GM23248 (cell line): ENCODE results near the gene PMPCA. TPM values are rescaled to one million over a fixed set of nuclear protein-coding genes. Genes with fewer than 3 reads are reported as not detected.

Experiments
- DNase-seq: peaks from one replicate; pipeline ENCODE4 v3.0.0-alpha.2; 2015
- H2AFZ ChIP-seq: fragments of 200-600 bp; sonication (generic); 2 replicates; pipeline ENCODE4 v1.6.1; 2016; ENCODE audit warnings: antibody characterized with exemption
- H3F3A ChIP-seq: fragments of 200-600 bp; sonication (generic); 2 replicates; pipeline ENCODE4 v1.6.1; 2016; ENCODE audit warnings: mild to moderate bottlenecking, antibody characterized with exemption, mixed run types; ENCODE audit not compliant: insufficient read depth
- H3K27ac ChIP-seq: fragments of 200-600 bp; sonication (generic); 2 replicates; pipeline ENCODE4 v1.5.1; 2016; ENCODE audit warnings: mild to moderate bottlenecking
- H3K27me3 ChIP-seq: fragments of 200-600 bp; sonication (generic); replicated peaks from 2 replicates; pipeline ENCODE4 v1.6.1; 2016; ENCODE audit warnings: mild to moderate bottlenecking; ENCODE audit not compliant: insufficient read depth
- H3K36me3 ChIP-seq: fragments of 200-600 bp; sonication (generic); 2 replicates; pipeline ENCODE4 v1.6.1; 2016; ENCODE audit warnings: low read depth, mild to moderate bottlenecking
- H3K4me1 ChIP-seq: fragments of 200-600 bp; sonication (generic); 2 replicates; pipeline ENCODE4 v1.6.1; 2016; ENCODE audit warnings: mild to moderate bottlenecking; ENCODE audit not compliant: insufficient read depth
- H3K4me2 ChIP-seq: fragments of 200-600 bp; sonication (generic); one replicate; pipeline ENCODE4 v1.6.1; 2016; ENCODE audit warnings: mild to moderate bottlenecking; ENCODE audit not compliant: unreplicated experiment
- H3K4me3 ChIP-seq: fragments of 200-600 bp; sonication (generic); 2 replicates; pipeline ENCODE4 v1.5.1; 2016; ENCODE audit warnings: mild to moderate bottlenecking
- H3K79me2 ChIP-seq: fragments of 200-600 bp; sonication (generic); 2 replicates; pipeline ENCODE4 v1.6.1; 2016; ENCODE audit warnings: mild to moderate bottlenecking; ENCODE audit not compliant: insufficient read depth
- H3K9ac ChIP-seq: fragments of 200-600 bp; sonication (generic); 2 replicates; pipeline ENCODE4 v1.6.1; 2016; ENCODE audit warnings: mild to moderate bottlenecking
- H3K9me2 ChIP-seq: fragments of 200-600 bp; sonication (generic); 2 replicates; pipeline ENCODE4 v1.6.1; 2016; ENCODE audit warnings: mixed run types, mild to moderate bottlenecking, moderate library complexity; ENCODE audit not compliant: insufficient read depth
- H3K9me3 ChIP-seq: fragments of 200-600 bp; sonication (generic); one replicate; pipeline ENCODE4 v1.6.1; 2017; ENCODE audit warnings: low read depth
- H4K20me1 ChIP-seq: fragments of 200-600 bp; sonication (generic); 2 replicates; pipeline ENCODE4 v1.6.0; 2016; ENCODE audit not compliant: insufficient read depth
- EZH2 ChIP-seq: fragments of 200-600 bp; sonication (generic); IDR thresholded peaks from 2 replicates; pipeline ENCODE4 v1.6.1; 2018; ENCODE audit warnings: antibody characterized with exemption, mild to moderate bottlenecking; ENCODE audit not compliant: insufficient read depth, poor library complexity, severe bottlenecking
- EZH2phosphoT487 ChIP-seq: fragments of 200-600 bp; sonication (generic); IDR thresholded peaks from 2 replicates; pipeline ENCODE4 v1.6.1; 2018; ENCODE audit warnings: antibody characterized with exemption, moderate library complexity, mild to moderate bottlenecking, low read depth; ENCODE audit not compliant: insufficient read depth
- WGBS, 2 experiments: methylation state at CpG; one replicate each; pipeline ENCODE4 v1.1.6; 2015 to 2017; ENCODE audit warnings: low lambda C conversion rate in 2 of 2, low coverage in 1 of 2; ENCODE audit errors: missing lambda C conversion rate in 2 of 2; 5-methylcytosine and 5-hydroxymethylcytosine counted together
- in situ Hi-C: fragments of 300-500 bp; cut with MboI; formaldehyde crosslinking; loops from 2 replicates; pipeline ENCODE4 v1.15.0; 2020
- polyA plus RNA-seq: library from polyadenylated mRNA; unstranded; fragments of >200 nt; fragmentation: Nextera tagmentation; extraction: Ambion mirVana; gene quantifications from 2 replicates; pipeline ENCODE4 v1.2.1, GENCODE V29; 2016
- total RNA-seq: library from RNA; depleted of rRNA; stranded (reverse); fragments of >200 nt; shearing (Covaris generic); gene quantifications from 2 replicates; pipeline ENCODE4 v1.2.3, GENCODE V29; 2014; rRNA removed

PMPCA gene
- total RNA-seq (58.7 and 102 TPM in 2 replicates), polyA plus RNA-seq (77.4 and 81.9 TPM in 2 replicates)

GRCh38 chr9:136410500-136411287 lies at the start of gene PMPCA, which contains the start of gene ENTR1:
PMPCA (plus strand) TSS chr9:136410658; CDS start chr9:136410669, 11 bp downstream.
ENTR1 (minus strand) TSS chr9:136410614; CDS start chr9:136410397, 217 bp downstream.
- peaks cover 33% of the 10 kb centered on the region; the same call in 1 of the 2 replicates for H3K36me3 ChIP-seq
- peak within 1 kb of the TSS; percentile 100 for H3K9ac ChIP-seq
- H3K4me2 ChIP-seq: peak within 1 kb of the TSS; percentile 99
- no peaks in the 10 kb centered on the region for H3K9me2 ChIP-seq
- H3K27ac ChIP-seq: peak within 1 kb of the TSS; percentile 89
- H3F3A ChIP-seq: no peaks in the 10 kb centered on the region
- peak; percentile 95 for DNase-seq
- H3K27me3 ChIP-seq: no peaks in the 10 kb centered on the region
- 0 out of 2 replicates have a peak, but pooled peaks cover 3% of the 10 kb centered on the region for H4K20me1 ChIP-seq
- peaks cover 19% of the 10 kb centered on the region for H3K4me1 ChIP-seq
- no peaks in the 10 kb centered on the region for H3K9me3 ChIP-seq
- in situ Hi-C loops: no loop called here
- peak within 1 kb of the TSS; percentile 94 for H3K4me3 ChIP-seq
- H3K79me2 ChIP-seq: peaks cover 70% of the 10 kb centered on the region
- 1% methylated on average over 55 to 63 of the region's 83 CpGs for WGBS, 2 experiments
- peak within 1 kb of the TSS; percentile 66 for H2AFZ ChIP-seq
- TF ChIP-seq EZH2phosphoT487: no peak
- TF ChIP-seq EZH2: no peak

- H4K20me1 ChIP-seq: no peaks in the 10 kb centered on the region
- no peaks in the 10 kb centered on the region for H3K79me2 ChIP-seq
- in situ Hi-C loops: no loop called here
- peaks cover 25% of the 10 kb centered on the region for H3K4me1 ChIP-seq
- H3K4me2 ChIP-seq: peak overlapping the region; percentile 37
- H2AFZ ChIP-seq: no peak overlapping the region
- no peaks in the 10 kb centered on the region for H3K9me2 ChIP-seq
- peak; percentile 55 for DNase-seq
- peak overlapping the region; percentile 51 for H3K9ac ChIP-seq
- no peak overlapping the region for H3K4me3 ChIP-seq
- WGBS, 2 experiments: 43 to 46% methylated on average over 41 to 42 of the region's 43 CpGs
- peak overlapping the region; percentile 43 for H3K27ac ChIP-seq
- no peaks in the 10 kb centered on the region for H3K9me3 ChIP-seq
- TF ChIP-seq EZH2phosphoT487 (no peak), EZH2 (no peak)
- H3F3A ChIP-seq: no peaks in the 10 kb centered on the region
- no peaks in the 10 kb centered on the region for H3K27me3 ChIP-seq
- H3K36me3 ChIP-seq: no peaks in the 10 kb centered on the region
Observed at GRCh38 chr9:136361047-136361753, 49.3 kb upstream of the PMPCA start.

GRCh38 chr9:136361754-136362449 lies 48.6 kb upstream of the PMPCA start:
- 71% methylated on average over 23 to 26 of the region's 26 CpGs for WGBS, 2 experiments
- Histone ChIP-seq H3F3A (no peaks in the 10 kb centered on the region), H3K9me2 (no peaks in the 10 kb centered on the region), H2AFZ (no peak overlapping the region), H3K9ac (no peak overlapping the region), H4K20me1 (no peaks in the 10 kb centered on the region), H3K79me2 (no peaks in the 10 kb centered on the region), H3K4me3 (no peak overlapping the region), H3K9me3 (no peaks in the 10 kb centered on the region), H3K27me3 (no peaks in the 10 kb centered on the region), H3K4me1 (peaks cover 25% of the 10 kb centered on the region), H3K4me2 (no peak overlapping the region), H3K27ac (no peak overlapping the region), H3K36me3 (no peaks in the 10 kb centered on the region)
- no peak for TF ChIP-seq EZH2phosphoT487
- no peak for TF ChIP-seq EZH2
- in situ Hi-C loops: no loop called here
- DNase-seq: no peak

- H2AFZ ChIP-seq: no peak overlapping the region
- DNase-seq: no peak
- no peaks in the 10 kb centered on the region for H3K9me3 ChIP-seq
- 0 out of 2 replicates have a peak overlapping the region, but pooled peaks have one; percentile 54 for H3K4me3 ChIP-seq
- H3K9ac ChIP-seq: peak overlapping the region; percentile 40
- 66% methylated on average over 6 of the region's 6 CpGs for WGBS, 2 experiments
- in situ Hi-C loops: no loop called here
- no peaks in the 10 kb centered on the region for H3K79me2 ChIP-seq
- no peaks in the 10 kb centered on the region for H3F3A ChIP-seq
- H3K36me3 ChIP-seq: no peaks in the 10 kb centered on the region
- peaks cover 25% of the 10 kb centered on the region for H3K4me1 ChIP-seq
- H3K27ac ChIP-seq: no peak overlapping the region
- TF ChIP-seq EZH2phosphoT487: no peak
- TF ChIP-seq EZH2: no peak
- no peak overlapping the region for H3K4me2 ChIP-seq
- H4K20me1 ChIP-seq: no peaks in the 10 kb centered on the region
- H3K27me3 ChIP-seq: no peaks in the 10 kb centered on the region
- no peaks in the 10 kb centered on the region for H3K9me2 ChIP-seq
Observed at GRCh38 chr9:136362450-136362784, 48.0 kb upstream of the PMPCA start.
